ENCODE data around the gene RXRA.

The RXRA gene

GRCh38 chr9:134341929-134342745 lies 15.9 kb downstream of the RXRA start:
- POLR2A ChIA-PET, result no interaction called here
- TF ChIP-seq CTCF (IDR thresholded peaks at IDR 0.05; ENCODE audit: insufficient read depth, low read length, missing control alignments), result no peak
- H3K4me3 ChIP-seq (ENCODE audit: low read depth, low read length), result no peak overlapping the region
- DNase-seq (ENCODE audit: low read depth, low spot score), result no peak
- CTCF ChIA-PET, result interaction anchor here (1.0 kb wide), 2 partner anchors 12 to 171 kb away, joined by 3 read pairs; no protein-coding TSS in a partner anchor

DNA sequence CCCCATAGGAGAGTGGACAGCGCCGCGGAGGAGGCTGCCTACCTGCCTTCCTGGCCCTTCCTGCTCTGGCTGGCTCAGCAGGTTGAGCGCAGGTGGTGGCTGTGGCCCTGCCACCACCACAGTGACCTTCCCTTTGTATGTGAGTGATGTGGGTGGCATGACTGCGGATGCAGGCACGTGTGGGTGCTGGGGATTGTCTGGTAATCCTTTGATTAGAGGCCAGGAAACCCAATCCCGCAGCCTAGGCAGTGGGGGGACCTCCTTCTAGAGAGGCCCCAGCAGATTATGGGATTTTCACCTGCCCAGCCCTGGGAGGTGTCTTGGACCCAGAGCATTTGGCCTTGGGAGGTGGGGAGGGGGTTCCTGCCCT lies 16.5 kb downstream of the RXRA start:
- no peak for TF ChIP-seq CTCF (IDR thresholded peaks at IDR 0.05; ENCODE audit: insufficient read depth, low read length, missing control alignments)
- CTCF ChIA-PET, result interaction anchor here (1.0 to 2.7 kb wide), 3 partner anchors 12 to 172 kb away, joined by 3 to 11 read pairs (median 3); no protein-coding TSS in a partner anchor
- H3K4me3 ChIP-seq (ENCODE audit: low read depth, low read length), result no peak overlapping the region
- POLR2A ChIA-PET, result no interaction called here
- no peak for DNase-seq (ENCODE audit: low read depth, low spot score)

DNA sequence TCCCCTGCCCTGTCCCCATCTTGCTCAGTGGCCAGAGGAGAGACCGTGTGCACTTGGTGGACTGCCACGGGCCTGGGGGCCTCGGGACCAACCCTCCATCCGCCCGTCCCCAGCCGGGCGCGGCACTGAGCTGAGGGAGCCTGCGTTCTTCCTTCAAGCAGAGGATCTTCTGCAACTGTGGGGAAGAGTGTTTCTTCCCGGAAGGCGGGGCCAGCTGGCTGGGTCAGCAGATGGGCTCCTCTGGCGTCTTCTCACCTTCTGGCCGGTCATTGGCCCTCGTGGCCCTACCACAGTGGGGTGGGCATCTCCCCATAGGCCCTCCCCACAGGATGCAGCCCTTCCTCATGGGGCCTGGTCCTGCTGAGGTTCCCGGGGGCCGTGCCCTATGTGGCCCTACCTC lies 17.4 kb downstream of the RXRA start:
- DNase-seq (ENCODE audit: low read depth, low spot score), result no peak
- no peak overlapping the region for H3K4me3 ChIP-seq (ENCODE audit: low read depth, low read length)
- no peak for TF ChIP-seq CTCF (IDR thresholded peaks at IDR 0.05; ENCODE audit: insufficient read depth, low read length, missing control alignments)
- ChIA-PET CTCF (interaction anchor here (0.9 to 2.7 kb wide), 3 partner anchors 10 to 175 kb away, joined by 3 to 11 read pairs (median 4); no protein-coding TSS in a partner anchor), POLR2A (no interaction called here)

DNA sequence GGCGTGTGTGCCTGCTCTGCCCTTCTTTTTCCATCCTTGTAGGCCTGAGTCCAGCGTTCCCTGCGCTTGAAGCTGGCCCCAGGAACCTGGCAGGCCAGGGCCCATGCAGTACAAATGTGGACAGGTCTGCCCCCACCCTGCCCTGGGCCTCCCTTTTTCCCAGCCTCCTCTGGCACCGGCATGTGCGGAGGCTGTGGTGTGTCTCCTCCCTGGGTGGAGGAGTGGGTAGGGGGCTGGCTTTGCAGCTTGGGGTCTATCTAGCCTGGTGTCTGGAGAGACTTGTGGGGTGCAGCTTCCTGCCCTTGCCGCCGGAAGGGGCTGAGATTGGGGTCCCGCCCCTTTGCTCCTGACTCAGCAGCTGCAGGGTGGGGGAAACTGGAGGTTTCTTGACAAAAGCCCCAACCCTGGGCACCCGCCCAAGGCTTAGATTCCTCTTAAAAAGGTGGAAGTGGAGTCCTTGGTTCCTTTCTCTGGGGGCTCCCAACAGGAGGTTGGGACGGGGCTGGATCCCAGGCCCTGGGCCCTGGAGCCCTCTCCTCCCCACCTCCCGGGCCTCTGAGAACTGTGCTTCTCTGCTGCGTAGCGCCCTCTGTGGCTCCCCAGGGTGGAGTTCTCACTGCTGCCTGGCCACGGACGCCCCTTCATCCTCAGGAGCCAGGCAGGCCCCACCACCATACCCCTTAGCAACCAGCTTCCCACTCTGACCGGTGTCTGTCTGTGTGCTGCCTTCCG lies 18.0 kb downstream of the RXRA start:
- ChIA-PET POLR2A (no interaction called here), CTCF (interaction anchor here (0.9 to 2.7 kb wide), 3 partner anchors 9 to 176 kb away, joined by 3 to 11 read pairs (median 4); no protein-coding TSS in a partner anchor)
- TF ChIP-seq CTCF (IDR thresholded peaks at IDR 0.05; ENCODE audit: insufficient read depth, low read length, missing control alignments), result no peak
- no peak overlapping the region for H3K4me3 ChIP-seq (ENCODE audit: low read depth, low read length)
- no peak for DNase-seq (ENCODE audit: low read depth, low spot score)

GRCh38 chr9:134344800-134345310 lies 18.6 kb downstream of the RXRA start:
- H3K4me3 ChIP-seq (ENCODE audit: low read depth, low read length), result no peak overlapping the region
- no peak for DNase-seq (ENCODE audit: low read depth, low spot score)
- no peak for TF ChIP-seq CTCF (IDR thresholded peaks at IDR 0.05; ENCODE audit: insufficient read depth, low read length, missing control alignments)
- ChIA-PET CTCF (interaction anchor here (1.6 to 2.7 kb wide), 2 partner anchors 174 to 177 kb away, joined by 4 to 11 read pairs; no protein-coding TSS in a partner anchor), POLR2A (no interaction called here)

DNA sequence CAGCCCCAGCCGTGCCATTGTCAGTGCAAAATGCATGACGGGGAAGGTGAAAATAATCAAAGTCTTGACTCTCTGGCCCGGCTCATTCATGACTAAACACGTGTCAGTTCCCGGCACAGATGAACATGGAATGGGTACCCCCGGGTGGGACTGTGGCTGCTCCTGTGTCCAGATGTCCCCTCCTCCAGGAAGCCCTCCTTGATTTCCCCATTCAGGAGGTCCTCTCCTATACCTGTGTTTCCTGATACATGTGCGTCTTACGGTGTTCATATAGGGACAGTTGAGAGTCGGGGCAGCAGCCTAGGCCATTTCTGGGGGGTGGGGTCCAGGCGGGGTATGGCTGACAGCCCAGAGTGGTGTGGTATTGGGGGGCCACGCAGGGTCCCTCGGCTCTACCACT lies 19.5 kb downstream of the RXRA start:
- no peak for DNase-seq (ENCODE audit: low read depth, low spot score)
- POLR2A ChIA-PET, result no interaction called here
- TF ChIP-seq CTCF (IDR thresholded peaks at IDR 0.05; ENCODE audit: insufficient read depth, low read length, missing control alignments), result no peak
- no peak overlapping the region for H3K4me3 ChIP-seq (ENCODE audit: low read depth, low read length)
- CTCF ChIA-PET, result interaction anchor here (1.2 to 2.7 kb wide), 3 partner anchors 104 to 175 kb away, joined by 3 to 11 read pairs (median 3); no protein-coding TSS in a partner anchor
